Stimulated activated naive CD4-positive, alpha-beta T cell (primary cell): ENCODE measurements around the gene FAM168A.

ENCODE experiments used
- DNase-seq, 6 experiments: peaks; one replicate each; lab custom pipeline; 2025; lab: John Stamatoyannopoulos, UW

FAM168A gene, protein sequence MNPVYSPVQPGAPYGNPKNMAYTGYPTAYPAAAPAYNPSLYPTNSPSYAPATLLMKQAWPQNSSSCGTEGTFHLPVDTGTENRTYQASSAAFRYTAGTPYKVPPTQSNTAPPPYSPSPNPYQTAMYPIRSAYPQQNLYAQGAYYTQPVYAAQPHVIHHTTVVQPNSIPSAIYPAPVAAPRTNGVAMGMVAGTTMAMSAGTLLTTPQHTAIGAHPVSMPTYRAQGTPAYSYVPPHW

GRCh38 chr11:73597956-73598718, at the start of gene FAM168A:
FAM168A (minus strand) TSS chr11:73598112; CDS start chr11:73468474, 129,638 bp downstream.
- DNase-seq = peak; percentile 85 to 96 (median 92)

DNA sequence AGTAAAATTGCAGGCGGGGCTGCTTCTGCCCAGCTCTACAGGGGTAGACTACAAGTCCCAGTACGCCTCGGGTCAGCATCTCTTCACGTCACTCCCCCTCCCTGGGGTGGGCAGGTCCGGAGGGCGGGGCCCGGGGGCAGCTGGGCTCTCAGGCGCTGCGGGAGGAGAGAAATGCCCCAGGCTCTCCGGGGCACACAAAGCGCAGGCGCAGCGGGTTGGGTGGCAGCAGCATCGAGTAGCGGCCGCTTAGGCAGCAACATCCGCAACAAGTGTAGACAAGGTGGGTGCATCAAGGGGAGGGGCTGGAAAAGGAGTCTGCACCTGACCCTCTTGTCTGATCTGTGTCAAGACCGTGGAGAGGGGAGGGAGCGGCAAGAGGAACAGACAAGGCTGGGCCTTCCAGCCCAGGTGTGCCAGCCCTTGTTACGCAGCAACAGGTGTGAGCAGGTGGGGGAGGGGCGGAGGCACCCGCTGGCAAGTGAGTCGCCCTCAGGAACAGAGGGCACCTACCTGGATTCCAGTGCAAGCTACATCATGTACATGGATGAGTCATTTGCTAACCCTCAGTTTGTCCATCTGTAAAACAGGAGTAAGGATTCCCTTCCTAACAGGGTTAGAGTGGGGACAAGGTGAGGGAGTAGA, 49.7 kb upstream of the FAM168A start:
- peak; percentile 86 to 95 (median 92) for DNase-seq

DNA sequence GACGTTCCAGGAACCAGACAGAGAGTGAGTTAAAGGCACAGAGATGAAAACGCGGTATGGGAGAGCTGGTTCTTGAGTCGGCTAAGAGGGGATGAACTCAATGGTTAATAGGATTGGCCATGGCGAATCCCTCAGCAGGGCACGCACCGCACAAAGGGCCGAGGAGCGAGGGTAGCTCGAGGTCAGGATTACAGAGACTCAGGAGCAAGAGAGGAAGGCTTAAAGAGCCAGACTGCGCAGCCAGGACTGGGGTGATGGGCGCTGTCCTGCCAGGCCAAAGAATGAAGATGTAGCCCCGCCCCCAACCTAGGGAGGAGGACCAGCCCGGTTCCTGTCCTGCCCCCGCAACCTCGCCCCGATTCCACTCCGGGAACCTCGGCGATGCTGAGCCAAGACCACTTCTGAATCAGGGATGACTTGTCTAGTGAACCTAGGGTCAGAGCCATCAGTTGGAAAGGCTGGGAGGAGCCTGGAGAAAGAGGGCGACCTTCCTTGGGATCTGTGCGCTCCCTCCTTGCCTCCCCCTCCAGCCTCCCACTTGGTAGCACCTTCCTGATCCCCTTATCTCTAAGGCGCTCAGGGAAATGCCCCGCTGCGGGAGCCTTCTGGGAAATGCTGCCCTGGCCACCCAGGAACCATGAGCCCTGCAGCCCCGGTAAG, 48.2 kb upstream of the FAM168A start, which contains the start of gene PLEKHB1:
Gene PLEKHB1, plus strand, starts transcription at position 610 of the 660 bp plus-strand sequence. Its CDS starts 28 bp downstream, at position 638.
- DNase-seq = no peak

DNA sequence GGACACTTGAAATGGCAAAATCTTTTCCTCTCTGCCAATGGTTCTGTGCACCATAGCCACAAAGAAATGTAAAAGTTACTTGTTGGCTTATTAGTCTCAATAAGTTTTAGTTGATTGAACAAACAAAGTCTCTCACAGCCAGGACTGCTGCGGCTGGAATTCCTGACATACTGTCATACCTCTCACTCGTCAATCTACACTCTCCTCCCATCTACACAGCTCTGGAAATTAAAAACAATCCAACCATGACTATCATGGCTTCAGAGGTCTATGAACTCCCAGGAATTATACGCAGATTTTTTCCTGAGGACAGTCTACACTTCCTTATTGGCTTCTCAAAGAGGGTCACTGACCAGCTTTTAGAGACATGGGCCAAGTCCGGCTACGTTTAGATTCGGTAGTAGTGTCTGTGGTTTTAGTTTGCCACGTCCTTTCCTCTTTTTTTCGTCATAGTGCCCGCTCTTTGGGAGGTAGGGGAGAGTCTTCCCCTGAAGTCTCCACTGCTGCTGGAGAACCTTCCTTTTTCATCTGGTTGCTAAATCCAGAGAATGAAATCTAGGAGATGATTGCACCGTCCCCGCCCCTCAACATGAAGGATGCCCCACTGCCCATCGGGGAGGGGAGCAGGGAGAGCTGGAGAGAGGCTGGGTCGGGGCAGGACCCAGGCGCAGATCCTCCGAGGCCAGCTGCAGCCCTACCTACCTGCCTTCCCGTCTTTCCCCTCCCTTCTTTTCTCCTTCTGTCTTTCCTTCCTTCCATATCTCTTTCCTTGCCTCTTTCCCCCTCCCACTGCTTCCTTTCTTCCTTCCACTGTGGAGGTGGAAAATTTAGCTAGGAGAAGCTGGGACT, 47.4 kb upstream of the FAM168A start:
- DNase-seq = no peak

DNA sequence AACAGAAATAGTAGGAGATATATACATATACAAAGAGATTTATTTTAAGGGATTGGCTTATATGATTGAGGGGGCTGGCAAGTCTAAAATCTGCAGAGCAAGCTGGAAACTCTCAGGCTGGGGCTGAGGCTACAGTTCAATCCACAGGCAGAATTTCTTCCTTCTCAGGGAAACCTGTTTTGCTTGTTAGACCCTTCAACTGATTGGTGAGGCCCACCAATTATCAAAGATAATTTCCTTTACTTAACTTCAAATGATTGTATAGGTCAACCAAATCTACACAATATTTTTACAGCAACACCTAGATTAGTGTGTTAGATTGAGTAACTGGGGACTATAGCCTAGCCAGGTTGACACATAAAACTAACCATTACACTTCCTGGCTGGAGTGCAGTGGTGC, 43.8 kb upstream of the FAM168A start:
- DNase-seq = no peak

- peak in 1 of 6 experiments; percentile 25 for DNase-seq
Observed at GRCh38 chr11:73640592-73640991, 42.7 kb upstream of the FAM168A start.

- DNase-seq = no peak
Observed at GRCh38 chr11:73637012-73637411, 39.1 kb upstream of the FAM168A start.

GRCh38 chr11:73636249-73636648, 38.3 kb upstream of the FAM168A start:
- no peak for DNase-seq

GRCh38 chr11:73635721-73636120, 37.8 kb upstream of the FAM168A start:
- no peak for DNase-seq

DNA sequence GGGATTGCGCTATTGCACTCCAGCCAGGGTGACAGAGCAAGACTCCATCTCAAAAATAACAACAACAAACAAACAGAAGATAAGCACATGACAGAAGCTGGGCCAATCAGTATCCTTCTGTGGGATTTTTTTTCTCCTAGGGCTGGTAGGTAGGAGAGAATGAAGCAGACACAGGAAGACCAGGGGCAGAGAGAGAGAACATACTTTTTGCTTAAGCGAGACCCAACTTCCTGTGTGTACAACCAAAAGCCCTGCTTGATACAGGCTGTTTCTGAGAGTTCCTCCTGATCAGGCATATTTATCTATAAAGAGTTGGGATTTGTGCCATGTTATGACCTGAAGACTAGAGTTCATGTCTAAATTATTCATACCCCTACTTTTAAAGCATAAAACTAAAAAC, 36.1 kb upstream of the FAM168A start:
- DNase-seq = peak in 2 of 6 experiments; percentile 14 to 39

- DNase-seq = no peak
Observed at GRCh38 chr11:73632996-73633395, 35.1 kb upstream of the FAM168A start.

DNA sequence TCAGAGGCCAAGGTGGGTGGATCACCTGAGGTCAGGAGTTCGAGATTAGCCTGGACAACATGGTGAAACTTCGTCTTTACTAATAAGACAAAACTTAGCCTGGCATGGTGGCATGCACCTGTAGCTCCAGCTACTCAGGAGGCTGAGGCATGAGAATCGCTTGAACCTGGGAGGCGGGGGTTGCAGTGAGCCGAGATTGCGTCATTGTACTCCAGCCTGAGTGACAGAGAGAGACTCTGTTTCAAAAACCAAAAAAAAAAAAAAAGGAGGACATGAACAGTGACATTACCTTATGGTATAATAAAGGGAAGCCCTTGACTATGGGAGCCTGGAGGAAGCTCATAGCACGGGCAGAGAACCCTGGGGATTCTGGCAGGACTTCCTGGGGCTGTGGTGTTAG, 32.0 kb upstream of the FAM168A start:
- DNase-seq = no peak

DNA sequence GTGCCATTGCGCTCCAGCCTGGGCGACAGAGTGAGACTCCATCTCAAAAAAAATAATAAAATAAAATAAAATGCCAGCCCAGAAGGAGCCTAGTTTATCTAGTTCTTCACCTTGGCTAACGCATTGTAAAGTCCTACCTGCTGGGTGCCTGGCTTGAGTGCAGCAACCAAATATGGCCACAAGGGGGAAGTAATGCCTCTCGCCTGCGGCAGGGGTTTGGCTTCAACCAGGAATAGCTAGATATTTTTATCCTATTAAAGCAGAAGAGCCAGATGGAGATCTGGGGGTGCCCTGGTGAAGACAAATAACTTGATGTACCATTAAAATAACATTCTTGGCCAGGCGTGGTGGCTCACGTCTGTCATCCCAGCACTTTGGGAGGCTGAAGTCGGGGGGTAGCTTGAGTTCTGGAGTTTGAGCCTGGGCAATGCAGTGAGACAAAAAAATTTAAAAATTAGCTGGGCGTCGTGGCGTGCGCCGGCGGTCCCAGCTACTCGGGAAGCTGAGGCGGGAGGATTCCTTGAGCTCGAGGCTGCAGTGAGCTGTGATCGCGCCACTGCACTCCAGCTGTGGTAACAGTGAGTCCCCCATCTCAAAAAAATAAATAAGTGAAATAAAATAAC, 27.9 kb upstream of the FAM168A start:
- peak; percentile 22 to 75 (median 57) for DNase-seq

DNA sequence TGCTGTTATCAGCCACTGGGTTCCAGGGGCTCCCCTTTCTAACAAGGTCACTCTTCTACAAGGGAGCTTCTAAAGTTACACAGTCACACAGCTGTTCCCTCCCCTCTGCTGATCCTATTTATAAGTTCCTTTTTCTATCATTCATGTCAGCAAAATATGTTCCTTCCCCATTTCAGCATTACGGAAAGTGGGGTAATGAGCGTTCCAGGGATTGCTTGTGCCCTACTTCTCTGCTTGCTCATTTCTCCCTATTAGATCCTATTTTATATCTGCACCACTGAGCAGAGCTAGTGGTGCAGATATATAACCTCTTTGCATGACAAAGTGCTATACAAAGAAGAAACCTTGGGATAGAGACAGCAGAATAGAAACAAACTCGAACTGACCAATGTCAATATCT, 25.8 kb upstream of the FAM168A start:
- no peak for DNase-seq

- DNase-seq = no peak
Observed at GRCh38 chr11:73622926-73623593, 25.1 kb upstream of the FAM168A start.

GRCh38 chr11:73614591-73614990, 16.7 kb upstream of the FAM168A start:
- no peak for DNase-seq

DNA sequence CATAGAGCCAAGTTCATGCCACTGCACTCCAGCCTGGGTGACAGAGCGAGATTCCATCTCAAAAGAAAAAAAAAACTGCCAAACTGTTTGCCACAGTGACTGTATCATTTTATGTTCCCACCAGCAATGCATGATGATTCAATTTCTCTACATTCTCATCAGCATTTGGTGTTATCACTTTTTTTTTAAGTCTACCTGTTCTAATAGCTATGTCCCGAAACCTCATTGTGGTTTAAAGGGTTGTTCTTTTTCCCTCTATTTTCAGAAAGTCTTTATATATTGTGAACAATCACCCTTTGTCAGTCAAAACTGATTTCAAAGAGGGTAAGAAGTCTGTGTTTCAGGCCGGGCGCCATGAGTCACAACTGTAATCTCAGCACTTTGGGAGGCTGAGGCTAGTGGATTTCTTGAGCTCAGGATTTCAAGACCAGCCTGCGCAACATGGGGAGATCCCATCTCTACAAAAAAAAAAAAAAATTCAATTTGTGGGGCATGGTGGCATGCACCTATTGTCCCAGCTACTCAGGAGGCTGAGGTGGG, 14.8 kb upstream of the FAM168A start:
- no peak for DNase-seq

DNA sequence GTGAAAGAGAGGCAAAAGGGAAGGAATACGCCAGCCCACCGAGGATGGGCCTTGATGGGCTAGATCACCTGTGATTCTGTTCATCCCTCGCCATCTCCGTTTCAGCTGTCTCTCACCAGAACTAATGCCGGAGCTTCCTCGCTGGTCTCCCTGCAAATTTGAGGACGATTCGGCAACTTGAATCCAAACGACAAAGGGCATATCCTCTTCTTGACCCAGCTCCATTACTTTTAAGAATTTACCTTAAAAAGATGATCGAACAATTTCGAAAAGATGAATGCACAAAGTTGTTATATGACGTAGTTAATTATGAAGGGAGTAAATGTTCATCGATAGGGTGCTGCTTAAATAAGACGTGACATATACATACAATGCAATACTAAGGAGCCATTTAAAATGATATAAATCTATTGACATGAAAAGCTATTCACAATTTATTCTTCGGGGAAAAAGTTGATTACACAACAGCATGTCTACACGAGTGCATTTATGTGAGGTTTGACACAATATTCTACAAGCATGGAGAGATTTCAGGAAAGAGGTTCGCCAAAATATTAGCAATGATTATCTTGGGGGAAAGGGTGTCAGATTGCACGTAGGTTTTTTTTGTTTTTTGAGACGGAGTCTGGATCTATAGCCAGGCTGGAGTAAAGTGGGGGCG, 937 bp upstream of the FAM168A start:
- no peak for DNase-seq

DNA sequence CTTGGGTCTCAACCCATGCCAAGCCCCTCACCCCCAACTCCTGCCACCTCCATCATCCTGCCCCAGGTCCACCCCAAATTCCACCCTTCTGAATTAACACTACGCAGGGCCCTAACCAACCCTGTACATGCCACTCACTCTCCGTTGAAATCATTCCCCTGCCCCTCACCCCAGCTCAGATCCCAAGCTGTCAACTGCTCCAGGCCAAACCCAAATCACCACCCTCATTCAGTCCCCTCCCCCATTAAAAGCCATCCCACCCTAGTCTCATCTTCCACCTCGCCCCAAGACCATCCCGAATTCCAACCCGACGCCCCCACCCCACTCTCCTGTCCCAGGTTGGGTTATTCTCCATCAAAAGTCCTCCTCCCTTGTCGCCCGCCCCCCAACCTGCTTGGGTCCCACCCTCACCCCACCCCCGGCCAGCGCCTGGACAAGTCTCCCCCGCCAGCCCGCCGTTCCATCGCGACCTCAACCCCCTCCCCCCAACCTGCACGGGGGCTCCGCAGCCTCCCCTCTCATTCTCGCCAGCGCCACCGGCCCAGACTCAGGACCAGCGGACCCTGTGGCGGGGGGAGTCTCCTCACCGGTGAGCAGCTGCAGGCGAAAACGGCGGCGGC, 466 bp downstream of the FAM168A start:
- DNase-seq = no peak
